ENCODE data around the gene CNTN1. TPM values are rescaled to one million over a fixed set of nuclear protein-coding genes. Genes with fewer than 3 reads are reported as not detected.

The CNTN1 gene
- total and polyA plus RNA-seq, 7 donors = 0.10 to 1.4 (median 0.23) TPM

GRCh38 chr12:40645361-40645760, 46.9 kb upstream of the CNTN1 start:
- Histone ChIP-seq H3K27ac (no peak overlapping the region), H3K36me3 (ENCODE audit: insufficient read depth in 1 of 2, low read depth in 1 of 2) (no peaks in the 10 kb centered on the region), H3K9me3 (no peaks in the 10 kb centered on the region), H3K27me3 (ENCODE audit: insufficient read depth in 3 of 3, low read length in 2 of 3) (no peaks in the 10 kb centered on the region), H3K4me1 (no peaks in the 10 kb centered on the region), H3K4me3 (no peak overlapping the region)
- ATAC-seq (no peak), DNase-seq (no peak)
- TF ChIP-seq CTCF (IDR thresholded peaks at IDR 0.05) = no peak
- WGBS, 3 donors = 68 to 76% (median 72%) methylated on average over 3 of the region's 3 CpGs
- intact Hi-C loops (cut with DNase I) = loop anchor here in 1 of 2 donors (5.0 kb wide), 1 partner anchor 1922 kb away; no protein-coding TSS in a partner anchor

GRCh38 chr12:40646456-40646855, 45.8 kb upstream of the CNTN1 start:
- Histone ChIP-seq H3K36me3 (ENCODE audit: insufficient read depth in 1 of 2, low read depth in 1 of 2) (no peaks in the 10 kb centered on the region), H3K9me3 (no peaks in the 10 kb centered on the region), H3K27me3 (ENCODE audit: insufficient read depth in 3 of 3, low read length in 2 of 3) (no peaks in the 10 kb centered on the region), H3K4me1 (no peaks in the 10 kb centered on the region), H3K4me3 (no peak overlapping the region), H3K27ac (no peak overlapping the region)
- WGBS, 3 donors = 19 to 36% (median 20%) methylated on average over 1 of the region's 1 CpG
- no peak for TF ChIP-seq CTCF (IDR thresholded peaks at IDR 0.05)
- ATAC-seq (no peak), DNase-seq (no peak)
- intact Hi-C loops (cut with DNase I) = loop anchor here in 1 of 2 donors (5.0 kb wide), 1 partner anchor 1921 kb away; no protein-coding TSS in a partner anchor

GRCh38 chr12:40646911-40647310, 45.3 kb upstream of the CNTN1 start:
- ATAC-seq (no peak), DNase-seq (no peak)
- Histone ChIP-seq H3K36me3 (ENCODE audit: insufficient read depth in 1 of 2, low read depth in 1 of 2) (no peaks in the 10 kb centered on the region), H3K4me1 (no peaks in the 10 kb centered on the region), H3K27ac (no peak overlapping the region), H3K4me3 (no peak overlapping the region), H3K9me3 (no peaks in the 10 kb centered on the region), H3K27me3 (ENCODE audit: insufficient read depth in 3 of 3, low read length in 2 of 3) (no peaks in the 10 kb centered on the region)
- TF ChIP-seq CTCF (IDR thresholded peaks at IDR 0.05) = no peak
- intact Hi-C loops (cut with DNase I) = loop anchor here in 1 of 2 donors (5.0 kb wide), 1 partner anchor 1920 kb away; no protein-coding TSS in a partner anchor

GRCh38 chr12:40647651-40648050, 44.6 kb upstream of the CNTN1 start:
- H3K27ac ChIP-seq = no peak overlapping the region
- no peak overlapping the region for H3K4me3 ChIP-seq
- no peaks in the 10 kb centered on the region for H3K27me3 ChIP-seq (ENCODE audit: insufficient read depth in 3 of 3, low read length in 2 of 3)
- no peak for TF ChIP-seq CTCF (IDR thresholded peaks at IDR 0.05)
- ATAC-seq (no peak), DNase-seq (no peak)
- 85 to 94% (median 91%) methylated on average over 2 of the region's 2 CpGs for WGBS, 3 donors
- intact Hi-C loops (cut with DNase I) = loop anchor here in 1 of 2 donors (5.0 kb wide), 1 partner anchor 1920 kb away; no protein-coding TSS in a partner anchor
- H3K4me1 ChIP-seq = no peaks in the 10 kb centered on the region
- H3K36me3 ChIP-seq (ENCODE audit: insufficient read depth in 1 of 2, low read depth in 1 of 2) = no peaks in the 10 kb centered on the region
- H3K9me3 ChIP-seq = no peaks in the 10 kb centered on the region

GRCh38 chr12:40648519-40648918, 43.7 kb upstream of the CNTN1 start:
- intact Hi-C loops (cut with DNase I) = loop anchor here in 1 of 2 donors (5.0 kb wide), 1 partner anchor 1919 kb away; no protein-coding TSS in a partner anchor
- 71 to 85% (median 81%) methylated on average over 1 of the region's 1 CpG for WGBS, 3 donors

More at GRCh38 chr12:40648519-40648918, 43.7 kb upstream of the CNTN1 start:
- no peak overlapping the region for H3K27ac ChIP-seq
- H3K4me3 ChIP-seq = no peak overlapping the region
- DNase-seq = no peak
- no peaks in the 10 kb centered on the region for H3K9me3 ChIP-seq
- H3K4me1 ChIP-seq = no peaks in the 10 kb centered on the region
- no peak for ATAC-seq
- no peaks in the 10 kb centered on the region for H3K27me3 ChIP-seq (ENCODE audit: insufficient read depth in 3 of 3, low read length in 2 of 3)
- TF ChIP-seq CTCF (IDR thresholded peaks at IDR 0.05) = no peak
- H3K36me3 ChIP-seq (ENCODE audit: insufficient read depth in 1 of 2, low read depth in 1 of 2) = no peaks in the 10 kb centered on the region
